AG08396 (cell line): ENCODE data around the gene TPM1.
"Not testable (repeated sequence)": the region's sequence is repeated elsewhere in the genome, so short reads cannot be mapped to it uniquely, and the experiment has no call there.

Experiments used
- DNase-seq: peaks from one replicate; pipeline ENCODE4 v3.0.0; 2012; ENCODE audit warnings: low spot score, mixed read lengths

TPM1 gene

GRCh38 chr15:63041974-63042876, at the start of gene TPM1:
TPM1 (plus strand) TSS chr15:63042747; CDS start chr15:63042830, 83 bp downstream.
- peak; percentile 94 for DNase-seq

GRCh38 chr15:62993066-62993465, 49.5 kb upstream of the TPM1 start:
- no peak for DNase-seq

- DNase-seq = not testable (repeated sequence)
Measured at GRCh38 chr15:62993632-62994031, 48.9 kb upstream of the TPM1 start.

GRCh38 chr15:62994439-62994838, 48.1 kb upstream of the TPM1 start:
- no peak for DNase-seq

GRCh38 chr15:62994975-62995681, 47.4 kb upstream of the TPM1 start:
- no peak for DNase-seq

GRCh38 chr15:62997441-62997840, 45.1 kb upstream of the TPM1 start:
- no peak for DNase-seq

- no peak for DNase-seq
Measured at GRCh38 chr15:62998262-62998890, 44.2 kb upstream of the TPM1 start.

- DNase-seq = no peak
Measured at GRCh38 chr15:62999178-62999577, 43.4 kb upstream of the TPM1 start.

GRCh38 chr15:62999923-63000561, 42.5 kb upstream of the TPM1 start:
- DNase-seq = no peak

GRCh38 chr15:63000706-63001105, 41.8 kb upstream of the TPM1 start:
- DNase-seq = no peak

- no peak for DNase-seq
Measured at GRCh38 chr15:63004211-63004610, 38.3 kb upstream of the TPM1 start.

- DNase-seq = no peak
Measured at GRCh38 chr15:63006032-63006878, 36.3 kb upstream of the TPM1 start.

- no peak for DNase-seq
Measured at GRCh38 chr15:63008333-63009049, 34.1 kb upstream of the TPM1 start.

- no peak for DNase-seq
Measured at GRCh38 chr15:63010386-63010785, 32.2 kb upstream of the TPM1 start.

- DNase-seq = no peak
Measured at GRCh38 chr15:63010920-63011693, 31.4 kb upstream of the TPM1 start.

- DNase-seq = no peak
Measured at GRCh38 chr15:63012444-63012843, 30.1 kb upstream of the TPM1 start.

GRCh38 chr15:63013052-63013808, 29.3 kb upstream of the TPM1 start:
- DNase-seq = peak; percentile 45

GRCh38 chr15:63014578-63014977, 28.0 kb upstream of the TPM1 start:
- DNase-seq = no peak

- peak; percentile 73 for DNase-seq
Measured at GRCh38 chr15:63015618-63016017, 26.9 kb upstream of the TPM1 start.
